A673 (cell line): ENCODE data around the gene UBE2L5. TPM values are rescaled to one million over a fixed set of nuclear protein-coding genes. Genes with fewer than 3 reads are reported as not detected.
"Not testable (repeated sequence)": the region's sequence is repeated elsewhere in the genome, so short reads cannot be mapped to it uniquely, and the experiment has no call there.

Experiments
- BruUV-seq: library from RNA; stranded (reverse); fragments of 400-500 nt; replicated peaks from 2 replicates; lab custom pipeline; 2021; lab: Mats Ljungman, UMichigan
- CTCF ChIA-PET: fragments of 300-600 bp; sonication (Branson Sonifier 250); formaldehyde crosslinking; loops from one replicate; lab custom pipeline; 2022; ENCODE audit warnings: antibody characterized with exemption; lab: Charles Lee
- POLR2A ChIA-PET: fragments of 300-600 bp; sonication (Branson Sonifier 250); formaldehyde crosslinking; loops from one replicate; lab custom pipeline; 2022; ENCODE audit warnings: antibody characterized with exemption; ENCODE audit not compliant: low non-redundant PET; lab: Charles Lee
- DNase-seq: peaks from one replicate; pipeline ENCODE4 v3.0.0-alpha.2; 2015; ENCODE audit warnings: low spot score
- H3K27ac ChIP-seq: fragments of 200-600 bp; sonication (generic); 2 replicates; pipeline ENCODE4 v1.5.1; 2016; ENCODE audit warnings: mixed run types, low read depth, mild to moderate bottlenecking, mixed read lengths, antibody characterized with exemption, low read length; ENCODE audit not compliant: poor library complexity, severe bottlenecking
- H3K27me3 ChIP-seq: fragments of 200-600 bp; sonication (generic); replicated peaks from 2 replicates; pipeline ENCODE4 v1.6.1; 2017; ENCODE audit warnings: mixed run types, low read depth, mild to moderate bottlenecking, mixed read lengths, antibody characterized with exemption, low read length; ENCODE audit not compliant: insufficient read depth, poor library complexity
- H3K36me3 ChIP-seq: fragments of 200-600 bp; sonication (generic); 2 replicates; pipeline ENCODE4 v1.6.1; 2016; ENCODE audit warnings: mixed run types, mild to moderate bottlenecking, mixed read lengths, antibody characterized with exemption, low read length; ENCODE audit not compliant: insufficient read depth, poor library complexity, severe bottlenecking
- H3K4me1 ChIP-seq: fragments of 200-600 bp; sonication (generic); 2 replicates; pipeline ENCODE4 v1.6.1; 2017; ENCODE audit warnings: mixed run types, mild to moderate bottlenecking, mixed read lengths, antibody characterized with exemption, low read length; ENCODE audit not compliant: insufficient read depth, poor library complexity, severe bottlenecking
- H3K4me3 ChIP-seq: fragments of 200-600 bp; sonication (generic); 2 replicates; pipeline ENCODE4 v1.5.1; 2016; ENCODE audit warnings: low read depth, mixed run types, mild to moderate bottlenecking, mixed read lengths, low read length; ENCODE audit not compliant: poor library complexity, severe bottlenecking
- H3K9me3 ChIP-seq: fragments of 200-600 bp; sonication (generic); 2 replicates; pipeline ENCODE4 v1.6.1; 2016; ENCODE audit warnings: mixed run types, low read depth, mild to moderate bottlenecking, mixed read lengths, antibody characterized with exemption, low read length; ENCODE audit not compliant: poor library complexity, severe bottlenecking
- EZH2 ChIP-seq: fragments of 200-600 bp; sonication (generic); IDR thresholded peaks from 2 replicates; pipeline ENCODE4 v1.6.1; 2017; ENCODE audit warnings: borderline replicate concordance, low read depth, mild to moderate bottlenecking, mixed read lengths, antibody characterized with exemption, low read length; ENCODE audit not compliant: poor library complexity, severe bottlenecking
- intact Hi-C: fragments of 100-400 bp; cut with micrococcal nuclease; formaldehyde crosslinking; loops from one replicate; pipeline ENCODE4 v1.10.0; 2022; ENCODE audit not compliant: unreplicated experiment
- total RNA-seq: library from RNA; stranded (reverse); gene quantifications from 2 replicates; pipeline ENCODE4 v1.2.3, GENCODE V29; 2021
- TF ChIP-seq, protein P1 (sequence below): fragments of 300-800, 200-600 bp; sonication (generic); conservative IDR thresholded peaks from 2 replicates; pipeline ENCODE4 v1.5.1; 2017; ENCODE audit warnings: low read depth, mild to moderate bottlenecking, antibody characterized with exemption, low read length, moderate library complexity, mixed read lengths

UBE2L5 gene
- total RNA-seq, 1 experiment from 2014 or later: 0.21 TPM

DNA sequence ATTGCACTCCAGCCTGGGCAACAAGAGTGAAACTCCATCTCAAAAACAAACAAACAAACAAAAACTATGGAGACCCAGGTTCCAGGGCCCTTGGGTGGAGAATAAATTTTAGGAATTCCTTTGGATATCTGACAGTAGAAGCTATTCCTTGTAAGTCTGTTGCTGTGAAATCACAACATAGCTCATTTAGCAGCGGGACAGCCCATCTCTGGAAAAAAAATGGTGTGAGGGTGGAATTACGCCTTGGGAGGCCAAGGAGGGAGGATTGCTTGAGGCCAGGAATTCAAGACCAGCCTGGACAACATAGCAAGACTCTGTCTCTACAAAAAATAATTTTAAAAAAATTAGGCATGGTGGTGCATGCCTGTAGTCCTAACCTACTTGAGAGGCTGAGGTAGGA is 27.8 kb downstream of the UBE2L5 start:
- BruUV-seq: no TSS peak

GRCh38 chr13:30451476-30451875 is 29.2 kb downstream of the UBE2L5 start:
- H3K27ac ChIP-seq, CTCF ChIA-PET: not testable (repeated sequence)

More for the DNA sequence above, 27.8 kb downstream of the UBE2L5 start:
- DNase-seq: no peak
- no peaks in the 10 kb centered on the region for H3K36me3 ChIP-seq
- peaks cover 12% of the 10 kb centered on the region for H3K4me1 ChIP-seq
- H3K4me3 ChIP-seq: no peak overlapping the region
- intact Hi-C loops: no loop called here
- H3K9me3 ChIP-seq: no peaks in the 10 kb centered on the region
- no peak overlapping the region for H3K27ac ChIP-seq
- ChIA-PET POLR2A (no interaction called here), CTCF (no interaction called here)
- H3K27me3 ChIP-seq: no peaks in the 10 kb centered on the region
- TF ChIP-seq EZH2: no peak
- TF ChIP-seq, protein P1, sequence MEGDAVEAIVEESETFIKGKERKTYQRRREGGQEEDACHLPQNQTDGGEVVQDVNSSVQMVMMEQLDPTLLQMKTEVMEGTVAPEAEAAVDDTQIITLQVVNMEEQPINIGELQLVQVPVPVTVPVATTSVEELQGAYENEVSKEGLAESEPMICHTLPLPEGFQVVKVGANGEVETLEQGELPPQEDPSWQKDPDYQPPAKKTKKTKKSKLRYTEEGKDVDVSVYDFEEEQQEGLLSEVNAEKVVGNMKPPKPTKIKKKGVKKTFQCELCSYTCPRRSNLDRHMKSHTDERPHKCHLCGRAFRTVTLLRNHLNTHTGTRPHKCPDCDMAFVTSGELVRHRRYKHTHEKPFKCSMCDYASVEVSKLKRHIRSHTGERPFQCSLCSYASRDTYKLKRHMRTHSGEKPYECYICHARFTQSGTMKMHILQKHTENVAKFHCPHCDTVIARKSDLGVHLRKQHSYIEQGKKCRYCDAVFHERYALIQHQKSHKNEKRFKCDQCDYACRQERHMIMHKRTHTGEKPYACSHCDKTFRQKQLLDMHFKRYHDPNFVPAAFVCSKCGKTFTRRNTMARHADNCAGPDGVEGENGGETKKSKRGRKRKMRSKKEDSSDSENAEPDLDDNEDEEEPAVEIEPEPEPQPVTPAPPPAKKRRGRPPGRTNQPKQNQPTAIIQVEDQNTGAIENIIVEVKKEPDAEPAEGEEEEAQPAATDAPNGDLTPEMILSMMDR: no peak

DNA sequence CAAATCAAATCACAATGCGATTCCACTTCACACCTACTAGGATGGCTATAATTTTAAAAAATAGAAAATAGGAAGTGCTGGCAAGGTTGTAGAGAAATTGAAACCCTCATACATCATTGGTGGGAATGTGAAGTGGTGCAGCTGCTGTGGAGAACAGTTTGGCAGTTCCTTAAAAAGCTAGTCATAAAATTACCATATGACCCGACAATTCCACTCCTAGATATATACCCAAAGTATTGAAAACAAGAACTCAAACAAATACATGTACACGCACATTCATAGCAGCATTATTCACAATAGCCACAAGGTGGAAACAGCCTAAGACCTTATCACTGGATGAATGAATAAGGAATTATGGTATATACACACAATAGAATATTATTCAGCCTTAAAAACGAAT is 31.4 kb downstream of the UBE2L5 start:
- Histone ChIP-seq H3K9me3 (no peaks in the 10 kb centered on the region), H3K4me1 (peaks cover 13% of the 10 kb centered on the region), H3K27ac (no peak overlapping the region), H3K36me3 (peaks cover 17% of the 10 kb centered on the region), H3K27me3 (no peaks in the 10 kb centered on the region), H3K4me3 (no peak overlapping the region)
- BruUV-seq: no TSS peak
- ChIA-PET POLR2A (no interaction called here), CTCF (no interaction called here)
- DNase-seq: peak; percentile 52
- TF ChIP-seq, protein P1: peak; percentile 38
- no peak for TF ChIP-seq EZH2
- intact Hi-C loops: loop anchor here (2.0 kb wide), 1 partner anchor 321 kb away; no protein-coding TSS in a partner anchor

More at GRCh38 chr13:30451476-30451875, 29.2 kb downstream of the UBE2L5 start:
- POLR2A ChIA-PET, intact Hi-C loops, DNase-seq, H3K27me3 ChIP-seq, BruUV-seq, H3K9me3 ChIP-seq, H3K4me1 ChIP-seq, H3K4me3 ChIP-seq, H3K36me3 ChIP-seq: not testable (repeated sequence)

- peak overlapping the region; percentile 47 for H3K27ac ChIP-seq
- no TSS peak for BruUV-seq
- no peaks in the 10 kb centered on the region for H3K27me3 ChIP-seq
- intact Hi-C loops: loop anchor here (2.0 to 5.0 kb wide), 2 partner anchors 33 to 322 kb away; partner anchors contain the start of gene UBE2L5
- peaks cover 23% of the 10 kb centered on the region for H3K4me1 ChIP-seq
- no peak overlapping the region for H3K4me3 ChIP-seq
- peaks cover 29% of the 10 kb centered on the region for H3K36me3 ChIP-seq
- no peak for TF ChIP-seq EZH2
- TF ChIP-seq, protein P1: no peak
- CTCF ChIA-PET: no interaction called here
- no peak for DNase-seq
- H3K9me3 ChIP-seq: no peaks in the 10 kb centered on the region
- POLR2A ChIA-PET: no interaction called here
These were observed 32.7 kb downstream of the UBE2L5 start for GRCh38 chr13:30454991-30455390.
